Medulla oblongata (tissue), 1 donor: ENCODE results near the gene C4orf50.
"Not testable (repeated sequence)": the region's sequence is repeated elsewhere in the genome, so short reads cannot be mapped to it uniquely, and the experiment has no call there.

Experiments used
- DNase-seq: peaks from one replicate; pipeline ENCODE4 v3.0.0-alpha.2; 2015; ENCODE audit errors: extremely low spot score

C4orf50 gene

GRCh38 chr4:5863461-5864113, 154.6 kb downstream of the C4orf50 start:
- DNase-seq, result no peak

- DNase-seq, result peak; percentile 35
Measured at GRCh38 chr4:5858020-5858769, 160.0 kb downstream of the C4orf50 start.

- no peak for DNase-seq
Measured at GRCh38 chr4:5857199-5857598, 161.0 kb downstream of the C4orf50 start.

- DNase-seq, result not testable (repeated sequence)
Measured at GRCh38 chr4:5856362-5856761, 161.9 kb downstream of the C4orf50 start.

- no peak for DNase-seq
Measured at GRCh38 chr4:5854929-5855328, 163.3 kb downstream of the C4orf50 start.

GRCh38 chr4:5852523-5853202, 165.6 kb downstream of the C4orf50 start:
- no peak for DNase-seq

GRCh38 chr4:5851637-5852301, 166.5 kb downstream of the C4orf50 start:
- DNase-seq, result no peak
